Measurements from ENCODE around the gene TASP1.

GRCh38 chr20:13517831-13518230 is 120.9 kb downstream of the TASP1 start:
- TF ChIP-seq CTCF (IDR thresholded peaks at IDR 0.05) (no peak), POLR2A (IDR thresholded peaks at IDR 0.05) (no peak)

Measured in Peyer's patch (tissue), 4 donors.